Liver (tissue), 9 donors: ENCODE measurements around the gene DDX23. TPM values are rescaled to one million over a fixed set of nuclear protein-coding genes. Genes with fewer than 3 reads are reported as not detected.

Experiments
- DNase-seq: peaks from one replicate; pipeline ENCODE4 v3.0.0-alpha.2; 2017; ENCODE audit warnings: low spot score
- H3K27ac ChIP-seq, 2 donors: one replicate each; pipeline ENCODE4 v1.7.0; 2013; ENCODE audit warnings: inconsistent platforms in 2 of 2, low read length in 2 of 2, control low read depth in 1 of 2, low read depth in 1 of 2, mild to moderate bottlenecking in 1 of 2
- H3K27me3 ChIP-seq, 4 donors: one replicate each; pipeline versions ENCODE4 v1.6.1 to v1.7.0; 2013; ENCODE audit warnings: low read length in 3 of 4, inconsistent platforms in 1 of 4, mild to moderate bottlenecking in 1 of 4, moderate library complexity in 1 of 4; ENCODE audit not compliant: control insufficient read depth in 4 of 4, insufficient read depth in 4 of 4
- H3K36me3 ChIP-seq, 4 donors: one replicate each; pipeline versions ENCODE4 v1.6.1 to v1.7.0; 2013; ENCODE audit warnings: low read length in 3 of 4, mild to moderate bottlenecking in 3 of 4, low read depth in 1 of 4, moderate library complexity in 1 of 4; ENCODE audit not compliant: control insufficient read depth in 4 of 4, insufficient read depth in 3 of 4
- H3K4me1 ChIP-seq, 4 donors: one replicate each; pipeline versions ENCODE4 v1.6.1 to v1.7.0; 2013; ENCODE audit warnings: low read length in 3 of 4, mild to moderate bottlenecking in 3 of 4, moderate library complexity in 1 of 4; ENCODE audit not compliant: control insufficient read depth in 4 of 4, insufficient read depth in 4 of 4
- H3K4me3 ChIP-seq, 3 donors: one replicate each; pipeline versions ENCODE4 v1.6.1 to v1.7.0; 2013; ENCODE audit warnings: low read length in 3 of 3, control low read depth in 1 of 3, low read depth in 1 of 3, mild to moderate bottlenecking in 1 of 3
- H3K9ac ChIP-seq, 2 donors: one replicate each; pipeline ENCODE4 v1.7.0; 2013; ENCODE audit warnings: low read length in 2 of 2, mild to moderate bottlenecking in 2 of 2, moderate library complexity in 2 of 2, control low read depth in 1 of 2, low read depth in 1 of 2
- H3K9me3 ChIP-seq, 4 donors: one replicate each; pipeline versions ENCODE4 v1.6.1 to v1.7.0; 2013; ENCODE audit warnings: low read length in 3 of 4; ENCODE audit not compliant: control insufficient read depth in 4 of 4
- FOXA2 ChIP-seq: IDR thresholded peaks from 2 replicates; pipeline ENCODE4 v1.6.1; 2016; ENCODE audit warnings: antibody characterized with exemption
- JUND ChIP-seq, 2 donors: IDR thresholded peaks; 2 replicates each; pipeline ENCODE4 v1.6.1; 2016; ENCODE audit warnings: antibody characterized with exemption in 2 of 2
- NR2F2 ChIP-seq: IDR thresholded peaks from 2 replicates; pipeline ENCODE4 v1.6.1; 2016; ENCODE audit warnings: antibody characterized with exemption
- TAF1 ChIP-seq: conservative IDR thresholded peaks from 2 replicates; pipeline ENCODE4 v1.6.1; 2016; ENCODE audit warnings: antibody characterized with exemption, mild to moderate bottlenecking
- WGBS: extraction: QIAGEN DNeasy Blood & Tissue Kit; methylation state at CpG from one replicate; pipeline ENCODE4 v1.1.7; 2013; 5-methylcytosine and 5-hydroxymethylcytosine counted together
- polyA plus RNA-seq, 2 donors: library from polyadenylated mRNA; stranded (reverse) in 1 of 2; unstranded in 1 of 2; fragments of 200-250 nt in 1 of 2; fragments of >200 nt in 1 of 2; fragmentation: Nextera tagmentation in 1 of 2; extraction: Ambion mirVana in 1 of 2; gene quantifications; one replicate each; pipeline versions ENCODE4 v1.2.1 to v1.2.3, GENCODE V29; 2013 to 2015
- total RNA-seq, 2 donors: library from RNA; depleted of rRNA; stranded (reverse); fragments of >200 nt; gene quantifications; one replicate each; pipeline ENCODE4 v1.2.3, GENCODE V29; 2014
- TF ChIP-seq, protein P1 (sequence below): IDR thresholded peaks from 2 replicates; pipeline ENCODE4 v1.6.1; 2016; ENCODE audit warnings: antibody characterized with exemption, mild to moderate bottlenecking
- TF ChIP-seq, protein P2 (sequence below): fragments of 150-350 bp; IDR thresholded peaks from 2 replicates; pipeline ENCODE4 v1.5.1; 2017; ENCODE audit warnings: improper control_type of control experiment, low read depth, low read length; ENCODE audit not compliant: missing input control
- donor health status: healthy.
- donor health status: healthy.
- donor health status: healthy.
- donor health status: healthy.
- donor health status: healthy.

DDX23 gene
- total and polyA plus RNA-seq, 4 donors, result 16.9 to 60.6 (median 29.7) TPM

DNA sequence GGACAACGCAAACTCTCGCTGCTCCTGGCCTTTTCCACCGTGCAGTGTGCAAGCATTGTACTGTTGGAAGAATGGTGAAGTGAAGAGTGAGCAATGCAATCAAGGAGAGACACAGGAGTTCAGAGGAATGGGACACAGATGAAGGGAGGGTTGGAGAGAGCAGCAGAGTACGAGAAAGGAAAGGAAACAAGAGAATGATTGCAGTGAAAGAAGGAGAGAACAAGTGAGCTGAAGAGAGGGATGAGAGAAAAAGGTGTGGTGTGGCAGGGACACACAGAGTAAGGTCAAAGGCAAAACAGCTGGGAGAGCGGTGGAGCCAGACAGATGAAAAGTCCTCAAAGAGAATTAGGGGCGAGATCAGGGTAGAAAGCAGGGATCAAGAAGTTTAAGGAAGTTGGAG is 20.7 kb downstream of the DDX23 start:
- Histone ChIP-seq H3K27ac (no peak overlapping the region), H3K4me3 (no peak overlapping the region), H3K9ac (no peak overlapping the region), H3K9me3 (no peaks in the 10 kb centered on the region), H3K4me1 (no peaks in the 10 kb centered on the region), H3K27me3 (no peaks in the 10 kb centered on the region), H3K36me3 (peaks cover 28 to 73% (median 62%) of the 10 kb centered on the region in 4 donors)
- DNase-seq, result no peak
- WGBS, result 91% methylated on average over 6 of the region's 6 CpGs
- TF ChIP-seq NR2F2 (no peak), JUND (IDR thresholded peaks at IDR 0.05) (no peak)

- no peaks in the 10 kb centered on the region for H3K4me1 ChIP-seq
- H3K36me3 ChIP-seq, result peaks cover 21 to 57% (median 50%) of the 10 kb centered on the region in 4 donors
Observed at GRCh38 chr12:48828841-48829575, 23.0 kb downstream of the DDX23 start.

DNA sequence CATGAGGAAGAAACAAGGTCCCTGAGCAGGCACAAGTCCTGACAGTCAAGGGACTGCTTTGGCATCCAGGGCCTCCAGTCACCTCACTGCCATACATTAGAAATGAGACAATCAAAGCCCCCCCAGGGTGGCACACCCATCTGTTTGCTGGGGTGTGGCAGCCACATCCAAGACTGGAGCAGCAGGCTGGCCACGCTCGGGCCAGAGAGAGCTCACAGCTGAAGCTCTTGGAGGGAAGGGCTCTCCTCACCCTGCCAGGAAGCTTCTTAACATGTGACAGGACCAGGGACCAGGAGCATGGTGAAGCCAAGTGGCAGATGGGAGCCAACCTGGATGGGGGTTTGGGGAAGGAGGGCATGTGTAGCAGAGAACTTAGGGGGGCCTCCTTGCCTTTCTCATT is 23.7 kb downstream of the DDX23 start:
- Histone ChIP-seq H3K36me3 (peaks cover 18 to 50% (median 43%) of the 10 kb centered on the region in 4 donors), H3K4me1 (no peaks in the 10 kb centered on the region), H3K27me3 (no peaks in the 10 kb centered on the region), H3K9me3 (no peaks in the 10 kb centered on the region), H3K27ac (no peak overlapping the region), H3K9ac (no peak overlapping the region), H3K4me3 (no peak overlapping the region)
- WGBS, result 84% methylated on average over 2 of the region's 2 CpGs
- TF ChIP-seq FOXA2, result no peak
- no peak for DNase-seq

More at GRCh38 chr12:48828841-48829575, 23.0 kb downstream of the DDX23 start:
- TF ChIP-seq, protein P1, sequence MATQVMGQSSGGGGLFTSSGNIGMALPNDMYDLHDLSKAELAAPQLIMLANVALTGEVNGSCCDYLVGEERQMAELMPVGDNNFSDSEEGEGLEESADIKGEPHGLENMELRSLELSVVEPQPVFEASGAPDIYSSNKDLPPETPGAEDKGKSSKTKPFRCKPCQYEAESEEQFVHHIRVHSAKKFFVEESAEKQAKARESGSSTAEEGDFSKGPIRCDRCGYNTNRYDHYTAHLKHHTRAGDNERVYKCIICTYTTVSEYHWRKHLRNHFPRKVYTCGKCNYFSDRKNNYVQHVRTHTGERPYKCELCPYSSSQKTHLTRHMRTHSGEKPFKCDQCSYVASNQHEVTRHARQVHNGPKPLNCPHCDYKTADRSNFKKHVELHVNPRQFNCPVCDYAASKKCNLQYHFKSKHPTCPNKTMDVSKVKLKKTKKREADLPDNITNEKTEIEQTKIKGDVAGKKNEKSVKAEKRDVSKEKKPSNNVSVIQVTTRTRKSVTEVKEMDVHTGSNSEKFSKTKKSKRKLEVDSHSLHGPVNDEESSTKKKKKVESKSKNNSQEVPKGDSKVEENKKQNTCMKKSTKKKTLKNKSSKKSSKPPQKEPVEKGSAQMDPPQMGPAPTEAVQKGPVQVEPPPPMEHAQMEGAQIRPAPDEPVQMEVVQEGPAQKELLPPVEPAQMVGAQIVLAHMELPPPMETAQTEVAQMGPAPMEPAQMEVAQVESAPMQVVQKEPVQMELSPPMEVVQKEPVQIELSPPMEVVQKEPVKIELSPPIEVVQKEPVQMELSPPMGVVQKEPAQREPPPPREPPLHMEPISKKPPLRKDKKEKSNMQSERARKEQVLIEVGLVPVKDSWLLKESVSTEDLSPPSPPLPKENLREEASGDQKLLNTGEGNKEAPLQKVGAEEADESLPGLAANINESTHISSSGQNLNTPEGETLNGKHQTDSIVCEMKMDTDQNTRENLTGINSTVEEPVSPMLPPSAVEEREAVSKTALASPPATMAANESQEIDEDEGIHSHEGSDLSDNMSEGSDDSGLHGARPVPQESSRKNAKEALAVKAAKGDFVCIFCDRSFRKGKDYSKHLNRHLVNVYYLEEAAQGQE, result no peak
- TF ChIP-seq TAF1, result no peak
- no peak for TF ChIP-seq FOXA2
- TF ChIP-seq, protein P2, sequence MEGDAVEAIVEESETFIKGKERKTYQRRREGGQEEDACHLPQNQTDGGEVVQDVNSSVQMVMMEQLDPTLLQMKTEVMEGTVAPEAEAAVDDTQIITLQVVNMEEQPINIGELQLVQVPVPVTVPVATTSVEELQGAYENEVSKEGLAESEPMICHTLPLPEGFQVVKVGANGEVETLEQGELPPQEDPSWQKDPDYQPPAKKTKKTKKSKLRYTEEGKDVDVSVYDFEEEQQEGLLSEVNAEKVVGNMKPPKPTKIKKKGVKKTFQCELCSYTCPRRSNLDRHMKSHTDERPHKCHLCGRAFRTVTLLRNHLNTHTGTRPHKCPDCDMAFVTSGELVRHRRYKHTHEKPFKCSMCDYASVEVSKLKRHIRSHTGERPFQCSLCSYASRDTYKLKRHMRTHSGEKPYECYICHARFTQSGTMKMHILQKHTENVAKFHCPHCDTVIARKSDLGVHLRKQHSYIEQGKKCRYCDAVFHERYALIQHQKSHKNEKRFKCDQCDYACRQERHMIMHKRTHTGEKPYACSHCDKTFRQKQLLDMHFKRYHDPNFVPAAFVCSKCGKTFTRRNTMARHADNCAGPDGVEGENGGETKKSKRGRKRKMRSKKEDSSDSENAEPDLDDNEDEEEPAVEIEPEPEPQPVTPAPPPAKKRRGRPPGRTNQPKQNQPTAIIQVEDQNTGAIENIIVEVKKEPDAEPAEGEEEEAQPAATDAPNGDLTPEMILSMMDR, result no peak
- Histone ChIP-seq H3K27ac (no peak overlapping the region), H3K9ac (no peak overlapping the region), H3K27me3 (no peaks in the 10 kb centered on the region), H3K9me3 (no peaks in the 10 kb centered on the region), H3K4me3 (no peak overlapping the region)
- no peak for DNase-seq
- 95% methylated on average over 16 of the region's 16 CpGs for WGBS
